Measurements from ENCODE around the gene ZNHIT6.
"Not testable (repeated sequence)": the region's sequence is repeated elsewhere in the genome, so short reads cannot be mapped to it uniquely, and the experiment has no call there.

Gene ZNHIT6

DNA sequence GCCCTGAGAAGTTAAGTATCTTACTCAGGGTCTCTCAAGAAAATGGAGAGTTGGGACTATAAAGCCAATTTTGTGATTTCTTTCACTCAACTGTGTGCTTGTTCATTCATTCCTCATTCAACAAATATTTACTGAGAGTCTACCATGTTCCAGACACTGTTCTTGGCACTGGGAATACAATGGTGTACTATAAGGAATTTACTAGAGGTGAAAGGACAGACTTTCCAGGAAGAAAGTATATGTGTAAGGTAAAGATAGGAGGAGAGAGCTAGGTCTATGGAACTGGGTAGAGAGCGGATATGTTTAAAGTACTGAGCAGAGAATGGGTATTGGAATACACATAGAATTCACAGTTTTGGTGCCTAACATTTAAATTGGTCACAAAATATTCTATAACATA lies 42.3 kb downstream of the ZNHIT6 start:
- no peak for DNase-seq

DNA sequence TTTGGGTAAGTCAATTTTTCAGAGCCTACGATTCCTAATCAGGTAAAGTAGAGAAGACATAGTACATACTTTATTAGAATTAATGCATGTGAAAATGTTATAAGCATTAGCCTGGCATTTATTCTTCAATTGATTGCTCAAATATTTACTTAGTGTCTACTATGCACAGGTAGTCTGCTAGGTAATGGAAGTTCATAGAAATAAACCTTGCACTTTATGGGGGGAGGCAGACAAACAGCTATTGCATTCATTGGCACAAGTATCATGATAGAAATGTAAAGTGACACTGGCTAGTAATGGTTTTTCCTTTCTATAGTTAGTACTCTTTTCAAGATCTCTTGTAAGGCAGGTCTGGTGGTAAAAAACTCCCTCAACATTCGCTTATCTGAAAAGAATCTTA lies 44.9 kb downstream of the ZNHIT6 start:
- no peak for DNase-seq

- no peak for DNase-seq
Measured at GRCh38 chr1:85661767-85662166, 46.5 kb downstream of the ZNHIT6 start.

GRCh38 chr1:85660541-85660940 lies 47.7 kb downstream of the ZNHIT6 start:
- DNase-seq, result no peak

GRCh38 chr1:85659174-85659573 lies 49.1 kb downstream of the ZNHIT6 start:
- no peak for DNase-seq

- DNase-seq, result no peak
Measured at GRCh38 chr1:85656948-85657347, 51.3 kb downstream of the ZNHIT6 start.

- no peak for DNase-seq
Measured at GRCh38 chr1:85656256-85656655, 52.0 kb downstream of the ZNHIT6 start.

- no peak for DNase-seq
Measured at GRCh38 chr1:85655315-85655714, 52.9 kb downstream of the ZNHIT6 start.

GRCh38 chr1:85654066-85654782 lies 54.0 kb downstream of the ZNHIT6 start:
- DNase-seq, result no peak

DNA sequence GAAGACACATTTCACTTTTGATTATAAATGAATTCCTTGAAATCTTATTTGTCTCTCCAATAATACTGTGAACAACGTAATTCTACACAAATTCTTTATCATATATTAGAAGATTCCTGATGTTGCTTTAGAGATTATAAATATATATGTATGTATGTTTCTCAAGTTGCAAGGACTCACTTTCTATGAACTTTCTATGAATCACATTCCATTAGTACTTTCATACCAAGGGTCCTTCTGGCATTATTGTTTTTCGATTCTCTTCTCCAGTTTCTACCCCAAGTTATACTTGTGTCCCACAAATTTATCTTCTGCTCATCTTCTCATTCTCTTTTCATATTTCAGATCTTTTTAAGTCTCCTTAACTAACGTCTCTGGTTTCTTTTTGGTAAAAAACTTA lies 55.9 kb downstream of the ZNHIT6 start:
- DNase-seq, result no peak

GRCh38 chr1:85650645-85651044 lies 57.6 kb downstream of the ZNHIT6 start:
- no peak for DNase-seq

- no peak for DNase-seq
Measured at GRCh38 chr1:85649591-85649990, 58.6 kb downstream of the ZNHIT6 start.

DNA sequence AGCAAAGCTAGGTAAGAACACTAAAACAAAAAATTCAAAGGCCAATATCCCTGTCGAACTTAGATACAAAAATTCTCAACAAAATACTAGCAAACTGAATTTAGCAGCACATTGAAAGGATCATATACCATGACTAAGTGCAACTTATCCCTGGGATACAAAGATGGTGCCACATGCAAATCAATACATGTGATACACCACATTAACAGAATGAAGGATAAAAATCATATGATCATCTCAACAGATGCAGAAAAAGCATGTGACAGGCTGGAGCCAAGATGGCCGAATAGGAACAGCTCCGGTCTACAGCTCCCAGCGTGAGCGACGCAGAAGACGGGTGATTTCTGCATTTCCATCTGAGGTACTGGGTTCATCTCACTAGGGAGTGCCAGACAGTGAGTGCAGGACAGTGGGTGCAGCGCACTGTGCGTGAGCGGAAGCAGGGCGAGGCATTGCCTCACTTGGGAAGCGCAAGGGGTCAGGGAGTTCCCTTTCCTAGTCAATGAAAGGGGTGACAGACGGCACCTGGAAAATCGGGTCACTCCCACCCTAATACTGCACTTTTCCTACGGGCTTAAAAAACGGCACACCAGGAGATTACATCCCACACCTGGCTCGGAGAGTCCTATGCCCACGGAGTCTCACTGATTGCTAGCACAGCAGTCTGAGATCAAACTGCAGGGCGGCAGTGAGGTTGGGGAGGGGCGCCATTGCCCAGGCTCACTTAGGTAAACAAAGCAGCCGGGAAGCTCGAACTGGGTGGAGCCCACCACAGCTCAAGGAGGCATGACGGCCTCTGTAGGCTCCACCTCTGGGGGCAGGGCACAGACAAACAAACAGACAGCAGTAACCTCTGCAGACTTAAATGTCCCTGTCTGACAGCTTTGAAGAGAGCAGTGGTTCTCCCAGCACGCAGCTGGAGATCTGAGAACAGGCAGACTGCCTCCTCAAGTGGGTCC lies 66.4 kb downstream of the ZNHIT6 start:
- not testable (repeated sequence) for DNase-seq

- not testable (repeated sequence) for DNase-seq
Measured at GRCh38 chr1:85639920-85640319, 68.3 kb downstream of the ZNHIT6 start.

DNA sequence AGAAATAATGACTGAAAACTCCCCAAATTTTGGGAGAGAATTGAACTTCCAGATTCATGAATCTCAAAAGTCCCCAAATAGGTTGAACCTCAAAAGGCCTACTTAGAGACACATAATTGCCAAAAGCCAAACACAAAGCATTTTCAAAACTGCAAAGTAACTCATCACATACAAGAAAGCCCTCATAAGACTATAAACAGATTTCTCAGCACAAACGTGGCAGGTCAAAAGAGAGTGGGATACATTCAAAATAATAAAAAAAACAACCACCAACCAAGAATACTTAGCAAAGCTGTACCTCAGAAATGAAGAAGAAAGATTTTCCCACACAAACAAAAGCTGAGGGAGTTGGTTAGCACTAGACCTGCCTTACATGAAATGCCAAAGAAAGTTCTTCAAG lies 69.8 kb downstream of the ZNHIT6 start:
- no peak for DNase-seq

GRCh38 chr1:85630493-85630892 lies 77.7 kb downstream of the ZNHIT6 start:
- DNase-seq, result no peak

GRCh38 chr1:85629532-85629920 lies 78.7 kb downstream of the ZNHIT6 start:
- peak; percentile 15 for DNase-seq

GRCh38 chr1:85628791-85629531 lies 79.3 kb downstream of the ZNHIT6 start:
- DNase-seq, result peak; percentile 93

DNA sequence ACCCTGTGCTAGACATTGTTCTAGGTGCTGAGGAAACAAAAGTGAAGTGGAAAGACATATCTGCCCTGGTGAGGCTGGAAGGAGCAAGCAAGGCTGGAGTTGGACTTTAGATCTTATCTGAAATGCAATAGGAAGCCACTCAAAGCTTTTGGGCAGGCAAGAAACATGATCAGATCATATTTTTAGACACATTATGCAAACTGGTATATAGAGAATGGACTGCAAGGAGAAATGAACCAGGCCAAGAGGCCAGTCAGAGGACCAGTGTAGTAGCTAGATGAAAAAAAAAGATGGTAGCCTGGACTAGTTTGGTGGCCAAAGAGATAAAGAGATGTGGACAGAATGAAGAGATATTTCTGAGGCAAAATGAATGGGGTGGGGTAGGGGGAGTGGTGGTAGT lies 81.4 kb downstream of the ZNHIT6 start:
- no peak for DNase-seq

DNA sequence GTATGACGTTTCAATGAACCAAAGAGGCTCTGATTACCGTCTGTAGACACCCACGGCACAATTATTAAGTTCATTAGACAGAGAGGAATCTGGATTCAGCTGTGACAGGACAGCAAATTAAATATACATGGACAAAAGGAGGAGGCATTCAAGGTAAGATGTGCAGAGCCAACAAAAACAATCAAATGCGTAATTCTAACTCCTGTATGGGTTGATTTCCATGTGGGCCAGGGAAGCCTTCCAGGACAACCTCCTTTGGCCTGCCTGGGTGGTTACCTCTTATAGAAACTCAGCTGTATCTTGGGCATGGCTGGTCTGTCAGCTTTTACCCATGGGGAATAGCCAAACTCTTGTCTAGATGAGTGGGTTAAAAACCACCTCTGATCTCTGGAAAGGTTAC lies 83.9 kb downstream of the ZNHIT6 start:
- no peak for DNase-seq

GRCh38 chr1:85623061-85623471 lies 85.2 kb downstream of the ZNHIT6 start:
- no peak for DNase-seq

GRCh38 chr1:85621430-85621829 lies 86.8 kb downstream of the ZNHIT6 start:
- no peak for DNase-seq

- DNase-seq, result no peak
Measured at GRCh38 chr1:85617633-85618100, 90.6 kb downstream of the ZNHIT6 start.

All from hematopoietic multipotent progenitor cell treated with erythropoietin and hydrocortisone succinate and interleukin-3 and kit ligand, for 6 days (in vitro differentiated cells).